Mesothelial cell of epicardium (in vitro differentiated cells): ENCODE results near the gene RHNO1. TPM values are rescaled to one million over a fixed set of nuclear protein-coding genes. Genes with fewer than 3 reads are reported as not detected.
"Not testable (repeated sequence)": the region's sequence is repeated elsewhere in the genome, so short reads cannot be mapped to it uniquely, and the experiment has no call there.

Experiments
- DNase-seq, 2 experiments: peaks; one replicate each; pipeline ENCODE4 v3.0.0; 2021; ENCODE audit warnings: low spot score in 2 of 2; ENCODE audit not compliant: unreplicated experiment in 2 of 2
- H3K27ac Mint-ChIP-seq: 2 replicates; pipeline ENCODE4 v1.8.0; 2021; ENCODE audit warnings: mixed read lengths
- H3K27me3 Mint-ChIP-seq: 2 replicates; pipeline ENCODE4 v1.8.0; 2021; ENCODE audit warnings: low read depth, mixed read lengths
- H3K36me3 Mint-ChIP-seq: 2 replicates; pipeline ENCODE4 v1.8.0; 2021; ENCODE audit warnings: mixed read lengths
- H3K4me1 Mint-ChIP-seq: 2 replicates; pipeline ENCODE4 v1.8.0; 2021; ENCODE audit warnings: mixed read lengths
- H3K4me3 Mint-ChIP-seq: 2 replicates; pipeline ENCODE4 v1.8.0; 2021; ENCODE audit warnings: mild to moderate bottlenecking, moderate library complexity, mixed read lengths
- H3K9me3 Mint-ChIP-seq: 2 replicates; pipeline ENCODE4 v1.8.0; 2021; ENCODE audit warnings: mixed read lengths
- total RNA-seq: library from RNA; stranded (reverse); gene quantifications from 3 replicates; pipeline ENCODE4 v1.2.1, GENCODE V29; 2021
- TF ChIP-seq, protein P1 (sequence below): fragments of 200-600 bp; sonication (generic); IDR thresholded peaks from one replicate; pipeline ENCODE4 v1.5.0; 2021; ENCODE audit warnings: antibody characterized with exemption; ENCODE audit not compliant: unreplicated experiment

The RHNO1 gene
- total RNA-seq, 1 donor from 2014 or later = 27.2 TPM

DNA sequence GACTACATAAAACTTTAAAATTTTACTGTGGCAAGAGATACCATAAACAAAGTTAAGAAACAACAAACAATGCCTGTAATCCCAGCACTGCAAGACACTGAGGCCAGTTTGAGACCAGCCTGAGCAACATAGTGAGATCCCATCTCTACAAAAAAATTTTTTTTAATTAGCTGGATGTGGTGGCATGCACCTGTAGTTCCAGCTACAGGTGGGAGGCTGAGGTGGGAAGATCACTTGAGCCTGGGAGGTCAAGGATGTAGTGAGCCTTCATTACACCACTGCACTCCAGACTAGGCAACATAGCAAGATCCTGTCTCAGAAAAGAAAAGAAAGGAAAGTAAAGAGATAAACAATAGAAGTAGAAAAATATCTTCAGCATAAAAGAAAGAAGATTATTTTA is 16.9 kb upstream of the RHNO1 start:
- DNase-seq = no peak
- TF ChIP-seq, protein P1, sequence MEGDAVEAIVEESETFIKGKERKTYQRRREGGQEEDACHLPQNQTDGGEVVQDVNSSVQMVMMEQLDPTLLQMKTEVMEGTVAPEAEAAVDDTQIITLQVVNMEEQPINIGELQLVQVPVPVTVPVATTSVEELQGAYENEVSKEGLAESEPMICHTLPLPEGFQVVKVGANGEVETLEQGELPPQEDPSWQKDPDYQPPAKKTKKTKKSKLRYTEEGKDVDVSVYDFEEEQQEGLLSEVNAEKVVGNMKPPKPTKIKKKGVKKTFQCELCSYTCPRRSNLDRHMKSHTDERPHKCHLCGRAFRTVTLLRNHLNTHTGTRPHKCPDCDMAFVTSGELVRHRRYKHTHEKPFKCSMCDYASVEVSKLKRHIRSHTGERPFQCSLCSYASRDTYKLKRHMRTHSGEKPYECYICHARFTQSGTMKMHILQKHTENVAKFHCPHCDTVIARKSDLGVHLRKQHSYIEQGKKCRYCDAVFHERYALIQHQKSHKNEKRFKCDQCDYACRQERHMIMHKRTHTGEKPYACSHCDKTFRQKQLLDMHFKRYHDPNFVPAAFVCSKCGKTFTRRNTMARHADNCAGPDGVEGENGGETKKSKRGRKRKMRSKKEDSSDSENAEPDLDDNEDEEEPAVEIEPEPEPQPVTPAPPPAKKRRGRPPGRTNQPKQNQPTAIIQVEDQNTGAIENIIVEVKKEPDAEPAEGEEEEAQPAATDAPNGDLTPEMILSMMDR = no peak
- H3K36me3 Mint-ChIP-seq = peaks cover 21% of the 10 kb centered on the region
- H3K27ac Mint-ChIP-seq = no peak overlapping the region
- H3K4me1 Mint-ChIP-seq = peaks cover 2% of the 10 kb centered on the region
- no peaks in the 10 kb centered on the region for H3K9me3 Mint-ChIP-seq
- no peak overlapping the region for H3K4me3 Mint-ChIP-seq
- no peaks in the 10 kb centered on the region for H3K27me3 Mint-ChIP-seq

DNA sequence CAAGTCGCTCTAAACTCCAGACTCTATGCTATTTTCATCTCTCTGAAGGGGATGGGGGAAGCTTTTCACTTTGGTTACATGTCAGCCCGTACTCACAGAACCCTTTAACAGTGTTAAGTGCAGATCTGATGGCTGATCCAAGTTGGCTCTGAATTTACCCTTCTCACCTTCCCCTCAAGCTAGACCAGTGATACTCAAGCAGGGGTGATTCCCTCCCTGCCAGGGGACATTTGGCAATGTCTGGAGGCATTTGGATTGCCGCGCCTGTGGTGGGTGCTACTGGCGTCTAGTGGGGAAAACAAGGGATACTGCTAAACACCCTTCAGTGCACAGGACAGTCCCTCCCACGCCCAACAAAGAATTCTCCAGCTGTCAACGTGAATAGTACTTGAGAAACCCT is 14.1 kb upstream of the RHNO1 start:
- Mint-ChIP-seq H3K4me3 (no peak overlapping the region), H3K27me3 (no peaks in the 10 kb centered on the region), H3K36me3 (peaks cover 27% of the 10 kb centered on the region), H3K4me1 (no peaks in the 10 kb centered on the region), H3K27ac (no peak overlapping the region), H3K9me3 (no peaks in the 10 kb centered on the region)
- TF ChIP-seq, protein P1 = no peak
- DNase-seq = no peak

DNA sequence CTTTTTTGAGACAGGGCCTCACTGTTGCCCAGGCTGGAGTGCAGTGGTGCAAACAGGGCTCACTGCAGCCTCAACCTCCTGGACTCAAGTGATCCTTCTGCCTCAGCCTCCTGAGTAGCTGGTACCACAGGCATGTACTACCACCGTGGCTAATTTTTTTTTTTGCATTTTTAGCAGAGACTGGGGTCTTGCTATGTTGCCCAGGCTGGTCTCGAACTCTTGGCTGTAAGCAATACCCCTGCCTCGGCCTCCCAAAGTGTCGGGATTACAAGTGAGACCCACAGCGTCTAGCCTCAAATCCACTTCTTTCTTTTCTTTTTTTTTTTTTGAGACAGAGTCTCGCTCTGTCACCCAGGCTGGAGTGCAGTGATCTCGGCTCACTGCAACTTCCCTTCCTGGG is 13.6 kb upstream of the RHNO1 start:
- peaks cover 29% of the 10 kb centered on the region for H3K36me3 Mint-ChIP-seq
- DNase-seq, H3K27me3 Mint-ChIP-seq, H3K4me3 Mint-ChIP-seq, H3K9me3 Mint-ChIP-seq, H3K4me1 Mint-ChIP-seq, H3K27ac Mint-ChIP-seq: not testable (repeated sequence)

DNA sequence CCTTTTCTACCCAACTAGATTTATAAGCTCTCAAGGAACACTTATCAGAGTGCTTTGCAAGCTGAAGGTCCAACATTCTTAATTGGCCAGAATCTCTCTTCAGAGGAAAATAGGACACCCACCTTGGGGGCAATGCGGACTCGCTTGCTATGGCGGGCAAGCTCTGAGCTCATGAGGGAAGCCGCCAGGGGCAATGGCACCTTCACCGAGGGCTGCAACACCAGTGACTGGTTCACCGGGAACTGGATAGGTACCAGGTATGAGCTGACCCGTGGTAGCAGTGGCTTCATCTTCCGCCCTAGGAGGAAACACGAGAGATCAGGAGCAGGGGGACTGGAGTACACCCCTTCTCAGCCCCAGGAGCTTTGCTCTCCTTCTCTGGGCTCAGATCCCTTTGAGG is 12.8 kb upstream of the RHNO1 start:
- Mint-ChIP-seq H3K27me3 (no peaks in the 10 kb centered on the region), H3K36me3 (peaks cover 29% of the 10 kb centered on the region), H3K4me1 (no peaks in the 10 kb centered on the region), H3K27ac (no peak overlapping the region), H3K9me3 (no peaks in the 10 kb centered on the region), H3K4me3 (no peak overlapping the region)
- no peak for DNase-seq
- TF ChIP-seq, protein P1 = no peak

DNA sequence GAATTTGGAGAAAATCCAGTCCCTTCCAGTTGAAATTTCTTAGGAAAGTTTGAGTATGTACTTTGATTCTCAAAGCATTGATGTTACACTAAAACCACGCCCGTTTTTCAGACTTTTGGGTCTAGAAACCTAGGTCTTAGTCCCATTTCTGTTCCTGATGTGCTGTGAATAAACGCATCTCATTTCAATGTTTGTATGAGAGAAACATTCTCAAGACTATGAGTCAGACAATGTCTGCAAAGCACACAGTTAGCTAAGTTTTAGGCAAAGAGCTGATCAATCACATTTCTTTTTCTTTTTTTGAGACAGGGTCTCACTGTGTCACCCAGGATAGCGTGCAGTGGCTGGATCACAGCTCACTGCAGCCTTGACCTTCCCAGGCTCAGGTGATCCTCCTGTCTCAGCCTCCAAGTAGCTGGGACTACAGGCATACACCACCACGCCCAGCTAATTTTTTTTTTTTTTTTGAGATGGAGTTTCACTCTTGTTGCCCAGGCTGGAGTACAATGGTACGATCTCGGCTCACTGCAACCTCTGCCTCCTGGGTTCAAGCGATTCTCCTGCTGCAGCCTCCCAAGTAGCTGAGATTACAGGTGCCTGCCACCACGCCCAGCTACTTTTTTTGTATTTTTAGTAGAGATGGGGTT is 7.9 kb upstream of the RHNO1 start:
- peaks cover 18% of the 10 kb centered on the region for H3K36me3 Mint-ChIP-seq

DNA sequence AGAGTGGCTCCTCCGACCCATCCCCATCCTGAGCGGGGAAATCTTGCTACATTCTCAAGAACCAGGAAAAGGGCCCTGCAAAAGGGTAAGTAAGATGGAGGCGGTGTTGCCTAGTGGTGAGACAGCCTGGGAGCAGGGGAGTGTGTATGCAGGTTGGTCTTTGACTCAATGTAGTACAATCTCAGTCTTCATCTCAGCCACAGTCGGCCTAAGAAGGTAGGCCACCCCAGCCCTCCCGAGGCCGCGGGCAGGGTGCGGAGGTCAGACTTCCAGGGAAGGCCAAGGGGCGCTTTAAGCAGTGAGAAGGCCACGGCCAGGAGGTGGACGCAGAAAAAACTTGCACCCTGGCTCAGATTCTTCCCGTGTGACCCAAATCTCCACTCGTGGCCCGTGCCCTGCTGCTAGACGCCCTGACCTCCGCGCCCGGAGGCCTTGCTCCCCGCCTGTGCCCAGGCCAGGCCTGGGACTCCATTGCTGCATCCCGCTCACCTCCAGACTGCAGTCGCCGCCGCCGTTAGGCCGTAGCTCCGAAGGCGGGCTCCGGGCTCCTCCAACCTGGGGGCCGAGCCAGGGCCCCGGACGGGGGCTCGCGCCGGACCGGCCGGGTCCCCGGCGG is 484 bp upstream of the RHNO1 start:
- Mint-ChIP-seq H3K9me3 (no peaks in the 10 kb centered on the region), H3K27me3 (no peaks in the 10 kb centered on the region), H3K36me3 (peaks cover 4% of the 10 kb centered on the region), H3K27ac (peak overlapping the region; percentile 75), H3K4me1 (peaks cover 21% of the 10 kb centered on the region), H3K4me3 (peak overlapping the region; percentile 73)
- TF ChIP-seq, protein P1 = no peak
- no peak for DNase-seq

More for the DNA sequence above, 7.9 kb upstream of the RHNO1 start:
- H3K27ac Mint-ChIP-seq, H3K27me3 Mint-ChIP-seq, H3K9me3 Mint-ChIP-seq, H3K4me3 Mint-ChIP-seq, H3K4me1 Mint-ChIP-seq, DNase-seq: not testable (repeated sequence)
